SH-SY5Y (cell line): Measurements from ENCODE around the gene EFR3B.

ENCODE experiments used
- GATA2 ChIP-seq: IDR thresholded peaks from 2 replicates; pipeline ENCODE4 v1.6.1; 2011; ENCODE audit warnings: mild to moderate bottlenecking, low read depth, low read length
- GATA3 ChIP-seq: IDR thresholded peaks from 2 replicates; pipeline ENCODE4 v1.6.1; 2011; ENCODE audit warnings: low read depth, mild to moderate bottlenecking, low read length, moderate library complexity

DNA sequence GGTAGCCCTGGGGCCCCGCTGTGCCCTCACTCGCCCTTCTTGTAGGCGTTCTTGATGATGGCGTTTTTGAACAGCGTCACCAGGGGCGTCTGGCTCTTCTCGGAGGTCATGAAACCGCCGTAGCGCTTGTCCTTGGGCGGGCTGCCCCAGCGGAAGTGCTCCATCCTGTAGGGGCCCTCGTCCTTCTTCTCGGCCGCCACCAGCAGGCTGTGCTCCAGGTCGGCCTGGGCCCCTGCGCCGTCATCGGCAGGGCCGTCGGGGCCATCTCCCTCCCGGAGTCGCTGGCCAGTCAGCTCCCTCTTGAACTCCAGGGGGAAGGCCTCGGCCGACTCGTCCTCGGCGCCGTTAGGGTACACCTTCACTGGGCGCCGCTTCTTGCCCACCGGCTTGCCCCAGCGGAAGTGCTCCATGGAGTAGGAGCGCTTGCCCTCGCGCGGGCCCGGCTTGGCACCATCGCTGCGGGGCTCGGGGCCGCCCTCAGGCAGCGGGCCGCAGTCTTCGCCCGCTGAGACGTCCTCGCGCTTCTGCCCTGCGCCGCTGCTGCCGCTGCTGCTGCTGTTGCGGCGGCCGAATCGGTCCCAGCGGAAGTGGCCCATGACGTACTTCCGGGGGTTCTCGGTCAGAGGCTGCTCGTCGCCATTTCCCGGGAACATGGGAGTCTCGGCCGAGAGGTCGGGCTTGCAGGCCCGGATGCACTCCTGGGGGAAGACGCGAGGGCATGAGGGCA, 119.3 kb downstream of the EFR3B start:
- no peak for TF ChIP-seq GATA2
- TF ChIP-seq GATA3, result no peak
